ENCODE results near the gene CPS1.

DNA sequence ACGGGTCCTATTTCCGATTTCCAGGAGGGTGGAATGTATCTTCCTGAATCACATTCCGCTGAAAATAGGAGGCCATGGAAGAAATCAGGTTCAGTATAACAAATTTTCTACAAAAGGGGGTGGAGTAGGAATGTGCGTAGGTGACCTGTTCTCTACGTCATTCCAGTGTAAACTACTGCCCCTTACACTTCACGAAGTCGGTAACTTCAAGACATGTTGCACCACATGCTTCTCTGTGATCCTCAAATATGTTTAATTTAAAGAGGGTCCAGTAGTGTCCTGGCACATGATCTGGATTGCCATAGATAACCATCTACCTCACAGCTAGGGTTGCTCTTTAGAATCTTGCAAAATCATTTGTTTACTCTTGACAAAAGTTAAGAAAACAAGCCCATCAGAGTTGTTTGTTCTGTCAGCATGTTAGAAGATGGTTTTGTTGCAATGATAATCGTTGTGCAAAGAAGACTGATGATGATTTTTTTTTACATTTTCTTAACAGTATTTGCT lies 7.5 kb upstream of the CPS1 start:
- TF ChIP-seq CTCF (IDR thresholded peaks at IDR 0.05; ENCODE audit: control extremely low read depth in 1 of 3, insufficient read depth in 1 of 3, low read depth in 1 of 3, low read length in 3 of 3) (no peak), PHF8 (conservative IDR thresholded peaks at IDR 0.05; ENCODE audit: low read depth, low read length) (no peak), SP1 (IDR thresholded peaks at IDR 0.05; ENCODE audit: low read depth, low read length) (no peak), CEBPB (IDR thresholded peaks at IDR 0.05; ENCODE audit: low read depth, low read length) (no peak), GABPA (IDR thresholded peaks at IDR 0.05; ENCODE audit: borderline replicate concordance, insufficient read depth, low read length) (no peak), JUND (IDR thresholded peaks at IDR 0.05; ENCODE audit: low read length) (no peak), BRCA1 (IDR thresholded peaks at IDR 0.05; ENCODE audit: low read depth, low read length) (no peak), EZH2 (IDR thresholded peaks at IDR 0.05; ENCODE audit: low read depth, low read length, severe bottlenecking) (no peak), TCF12 (IDR thresholded peaks at IDR 0.05; ENCODE audit: low read depth, low read length) (no peak)
- TF ChIP-seq, protein P1, sequence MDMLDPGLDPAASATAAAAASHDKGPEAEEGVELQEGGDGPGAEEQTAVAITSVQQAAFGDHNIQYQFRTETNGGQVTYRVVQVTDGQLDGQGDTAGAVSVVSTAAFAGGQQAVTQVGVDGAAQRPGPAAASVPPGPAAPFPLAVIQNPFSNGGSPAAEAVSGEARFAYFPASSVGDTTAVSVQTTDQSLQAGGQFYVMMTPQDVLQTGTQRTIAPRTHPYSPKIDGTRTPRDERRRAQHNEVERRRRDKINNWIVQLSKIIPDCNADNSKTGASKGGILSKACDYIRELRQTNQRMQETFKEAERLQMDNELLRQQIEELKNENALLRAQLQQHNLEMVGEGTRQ (IDR thresholded peaks at IDR 0.05; ENCODE audit: low read length), result no peak
